ENCODE results near the gene SRSF6.
"Not testable (repeated sequence)": the region's sequence is repeated elsewhere in the genome, so short reads cannot be mapped to it uniquely, and the experiment has no call there.

SRSF6 gene
- 314 reads per million, percentile 96 among the genes with 10 or more reads in this experiment for total RNA-seq

DNA sequence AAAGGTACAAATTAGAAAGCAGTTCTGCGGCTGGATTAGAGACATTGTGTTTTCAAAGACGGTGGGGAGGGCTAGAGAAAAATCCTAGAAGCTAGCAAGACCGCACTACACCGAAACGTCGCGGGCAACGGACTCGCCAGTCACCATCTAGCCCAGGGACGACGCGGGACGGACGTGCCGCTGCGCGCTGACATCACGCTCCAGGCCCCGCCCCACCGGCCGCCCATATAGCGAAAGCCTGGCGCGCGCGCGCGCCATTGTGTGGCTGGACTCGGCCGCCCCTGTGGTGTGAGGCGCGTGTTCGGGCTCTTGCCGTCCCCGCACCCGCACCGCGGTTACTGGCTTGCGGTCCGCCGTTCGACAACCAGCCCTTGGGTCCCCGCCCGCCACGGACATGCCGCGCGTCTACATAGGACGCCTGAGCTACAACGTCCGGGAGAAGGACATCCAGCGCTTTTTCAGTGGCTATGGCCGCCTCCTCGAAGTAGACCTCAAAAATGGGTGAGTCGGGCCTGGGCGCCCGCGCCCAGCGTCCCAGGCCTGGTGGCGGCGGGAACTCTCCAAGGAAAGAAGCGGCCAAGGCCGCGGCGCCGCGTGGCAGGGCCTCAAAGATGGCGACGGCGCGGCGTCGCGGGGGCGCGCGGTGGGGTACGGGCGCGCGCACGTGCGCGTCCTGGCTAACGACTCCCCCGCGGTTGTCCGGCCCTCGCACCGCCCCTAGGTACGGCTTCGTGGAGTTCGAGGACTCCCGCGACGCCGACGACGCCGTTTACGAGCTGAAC lies at the start of gene SRSF6:
SRSF6 (plus strand) TSS at position 257 of the 782 bp plus-strand sequence; CDS start at position 395, 138 bp downstream.
- DNase-seq = peak; percentile 87

DNA sequence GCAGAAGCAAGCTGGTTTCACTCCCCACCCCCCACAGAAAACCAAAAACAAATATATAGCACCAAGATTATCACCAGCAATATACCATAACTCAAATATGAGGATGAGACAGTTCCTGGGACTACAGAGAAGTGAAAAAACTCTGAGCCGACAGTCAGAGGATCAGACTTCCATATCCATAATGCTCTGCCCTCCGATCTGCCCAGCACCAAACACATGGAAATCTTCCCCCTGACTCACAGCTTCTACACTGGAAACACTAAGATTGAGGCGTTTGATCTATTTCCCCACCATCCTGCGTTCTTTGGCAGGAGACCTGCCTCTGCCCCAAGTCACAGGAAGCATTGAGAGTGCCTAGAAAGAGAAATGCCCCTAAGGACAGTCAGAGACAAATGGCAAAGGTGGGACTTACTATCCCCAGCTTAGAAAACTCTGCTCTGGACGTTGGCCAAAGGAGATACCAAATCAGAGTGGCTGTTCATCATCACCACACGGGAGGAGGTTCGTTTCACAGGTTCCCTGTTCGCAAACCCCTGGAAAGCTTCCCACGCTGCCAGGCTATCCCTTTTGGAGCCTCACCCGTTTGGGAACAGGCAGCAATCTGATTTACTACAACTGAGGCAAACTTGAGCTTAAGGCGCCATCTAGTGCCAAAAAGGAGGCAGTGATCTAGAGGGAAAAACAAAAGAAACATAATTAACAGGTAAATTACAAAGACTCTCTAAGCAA lies 48.7 kb upstream of the SRSF6 start:
- no peak for DNase-seq

DNA sequence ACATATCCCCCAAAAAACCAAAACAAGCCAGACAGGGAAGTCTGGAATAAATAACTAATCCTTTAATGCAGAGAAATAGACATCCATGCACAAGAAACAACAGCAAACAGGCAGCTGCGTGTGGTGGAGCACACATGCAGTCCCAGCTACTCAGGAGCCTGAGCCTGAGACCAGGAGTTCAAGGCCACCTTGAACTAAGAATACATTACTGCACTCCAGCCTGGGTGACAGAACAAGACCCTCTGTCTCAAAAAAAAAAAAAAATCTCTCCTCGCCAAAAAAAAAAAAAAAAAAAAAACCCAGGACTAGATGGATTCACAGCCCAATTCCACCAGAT lies 48.2 kb upstream of the SRSF6 start:
- no peak for DNase-seq

GRCh38 chr20:43415661-43416430 lies 41.9 kb upstream of the SRSF6 start:
- DNase-seq = no peak

DNA sequence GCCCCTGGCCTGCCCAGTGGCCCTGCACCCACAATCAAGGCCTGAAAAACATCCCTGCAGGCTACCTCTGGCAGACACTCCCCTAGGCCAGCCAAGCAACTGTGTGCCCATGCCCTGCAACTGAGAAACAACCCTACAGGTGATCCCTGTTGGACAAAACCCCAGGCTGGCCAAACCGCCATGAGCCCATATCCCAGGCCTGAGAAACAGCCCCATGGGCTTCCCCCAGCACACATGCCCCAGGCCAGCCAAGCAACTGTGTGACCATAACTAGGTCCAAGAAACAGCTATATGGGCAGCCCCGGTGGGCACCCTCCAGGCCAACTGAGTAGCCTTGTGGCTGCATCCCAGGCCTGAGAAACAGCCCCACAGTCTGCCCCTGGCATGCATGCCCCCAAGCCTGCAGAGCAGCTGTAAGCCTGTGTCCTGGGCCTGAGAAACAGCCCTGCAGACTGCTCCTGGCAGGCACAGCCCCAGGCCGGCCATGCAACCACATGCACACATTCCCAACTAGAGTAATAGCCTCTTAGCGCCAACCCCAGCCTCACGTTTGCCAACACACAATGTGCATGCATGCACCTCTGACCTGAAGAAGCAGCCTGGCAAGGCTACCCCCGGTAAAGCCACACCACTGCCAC lies 41.0 kb upstream of the SRSF6 start:
- no peak for DNase-seq

- DNase-seq = no peak
These were observed 37.5 kb upstream of the SRSF6 start for GRCh38 chr20:43420192-43420591.

DNA sequence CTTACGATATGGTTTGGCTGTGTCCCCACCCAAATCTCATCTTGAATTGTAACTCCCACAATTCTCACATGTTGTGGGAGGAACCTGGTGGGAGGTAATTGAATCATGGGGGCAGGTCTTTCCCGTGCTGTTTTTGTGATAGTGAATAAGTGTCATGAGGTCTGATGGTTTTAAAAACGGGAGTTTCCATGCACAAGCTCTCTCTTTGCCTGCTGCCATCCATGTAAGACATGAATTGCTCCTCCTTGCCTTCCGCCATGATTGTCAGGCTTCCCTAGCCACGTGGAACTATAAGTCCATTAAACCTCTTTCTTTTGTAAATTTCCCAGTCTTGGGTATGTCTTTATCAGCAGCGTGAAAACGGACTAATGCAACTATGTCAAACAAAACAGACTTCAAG lies 36.8 kb upstream of the SRSF6 start:
- not testable (repeated sequence) for DNase-seq

- no peak for DNase-seq
These were observed 31.5 kb upstream of the SRSF6 start for GRCh38 chr20:43426172-43426571.

DNA sequence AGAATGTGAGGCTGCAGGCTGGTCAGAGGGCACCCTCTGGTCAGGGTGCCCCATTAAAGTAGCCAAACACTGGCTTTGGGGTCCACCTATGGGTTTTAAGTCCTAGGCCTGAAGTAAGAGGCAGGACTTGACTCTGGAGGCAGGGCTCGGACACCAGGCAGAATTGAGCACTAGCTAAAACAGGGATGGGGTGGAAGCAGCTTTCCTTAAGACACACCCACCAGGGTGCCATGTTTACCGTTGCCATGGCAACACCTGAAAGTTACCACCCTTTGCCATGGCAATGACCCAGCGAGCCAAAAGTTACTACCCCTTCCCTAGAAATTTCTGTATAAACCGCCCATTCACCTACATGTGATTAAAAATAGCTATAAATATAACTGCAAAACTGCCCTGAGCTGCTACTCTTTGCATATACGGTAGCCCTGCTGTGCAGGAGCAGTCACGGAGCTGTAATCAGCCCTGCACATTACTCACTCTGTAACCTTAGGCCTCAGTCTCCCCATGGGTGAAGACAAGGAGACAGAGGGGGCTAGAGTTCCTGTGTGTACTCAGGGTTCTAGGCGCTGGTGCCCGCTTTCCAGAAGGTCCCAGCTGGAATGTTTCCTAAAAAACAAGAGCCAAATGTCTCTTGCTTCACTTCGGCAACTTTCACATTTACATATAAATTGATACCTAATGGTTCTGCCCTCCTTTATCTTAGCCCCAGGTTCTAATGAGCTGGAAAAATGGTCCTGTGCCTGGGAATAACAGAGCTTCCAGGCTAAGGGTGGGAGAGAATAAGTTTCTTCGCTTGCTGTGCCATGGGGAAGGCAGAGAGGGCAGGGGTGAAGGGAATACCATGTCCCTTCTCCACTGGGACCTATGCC lies 27.2 kb upstream of the SRSF6 start:
- DNase-seq = no peak

DNA sequence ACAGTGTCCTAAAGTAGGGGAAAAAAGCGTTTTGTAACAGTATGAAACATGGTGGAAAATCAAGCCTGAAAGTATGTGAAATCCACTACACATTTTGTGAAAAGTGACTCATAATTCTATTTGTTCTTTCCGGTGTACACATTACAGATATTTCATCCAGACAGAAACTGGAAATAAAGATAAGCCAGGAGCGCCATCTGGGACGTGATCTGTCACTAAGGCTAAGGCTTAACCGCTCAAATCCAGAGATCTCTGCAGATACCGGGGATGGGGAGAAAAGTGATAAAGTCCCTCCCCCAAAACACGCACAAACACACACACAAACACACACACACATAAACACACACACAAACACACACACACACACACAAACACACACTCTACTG lies 26.6 kb upstream of the SRSF6 start:
- DNase-seq = no peak

- no peak for DNase-seq
These were observed 25.2 kb upstream of the SRSF6 start for GRCh38 chr20:43432498-43432897.

DNA sequence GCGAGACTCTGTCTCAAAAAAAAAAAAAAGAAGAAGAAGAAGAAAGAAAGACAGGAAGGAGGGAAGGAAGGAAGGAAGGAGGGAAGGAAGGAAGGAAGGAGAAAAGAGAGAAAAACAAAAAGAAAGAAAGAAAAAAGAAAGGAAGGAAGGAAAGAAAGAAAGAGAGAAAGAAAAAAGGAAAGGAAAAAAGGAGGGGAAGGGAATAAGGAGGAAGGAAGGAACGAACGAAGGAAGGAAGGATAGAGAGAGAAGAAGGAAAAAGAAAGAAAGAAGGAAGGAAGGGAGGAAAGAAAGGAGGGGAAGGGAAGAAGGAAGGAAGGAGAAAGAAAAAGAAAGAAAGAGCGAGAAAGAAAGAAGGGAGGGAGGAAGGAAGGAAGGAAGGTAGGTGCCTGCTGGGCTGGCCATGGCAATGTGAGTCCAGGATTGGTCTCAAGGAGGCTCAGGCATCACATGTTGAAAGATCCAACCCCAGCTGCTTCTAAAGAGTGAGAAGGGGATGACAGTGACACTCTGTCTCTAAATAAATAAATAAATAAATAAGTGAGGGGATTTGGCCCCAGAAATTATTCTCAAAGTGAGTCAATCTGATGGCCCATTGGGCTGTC lies 24.3 kb upstream of the SRSF6 start:
- no peak for DNase-seq

DNA sequence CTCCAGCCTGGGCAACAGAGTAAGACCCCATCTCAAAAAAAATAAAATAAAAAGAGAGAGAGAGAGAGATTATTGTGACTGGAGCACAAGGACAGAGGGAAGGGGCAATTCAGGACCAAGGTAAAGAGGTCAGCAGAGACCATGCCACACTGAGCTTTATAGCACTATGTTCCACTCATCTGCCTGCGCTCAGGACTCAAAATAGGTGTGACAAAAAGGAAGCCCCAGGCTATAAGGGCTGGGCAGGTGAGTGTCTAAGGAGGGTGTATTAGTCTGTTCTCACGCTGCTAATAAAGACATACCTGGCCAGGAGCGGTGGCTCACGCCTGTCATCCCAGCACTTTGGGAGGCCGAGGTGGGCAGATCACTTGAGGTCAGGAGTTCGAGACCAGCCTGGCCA lies 23.1 kb upstream of the SRSF6 start:
- no peak for DNase-seq

DNA sequence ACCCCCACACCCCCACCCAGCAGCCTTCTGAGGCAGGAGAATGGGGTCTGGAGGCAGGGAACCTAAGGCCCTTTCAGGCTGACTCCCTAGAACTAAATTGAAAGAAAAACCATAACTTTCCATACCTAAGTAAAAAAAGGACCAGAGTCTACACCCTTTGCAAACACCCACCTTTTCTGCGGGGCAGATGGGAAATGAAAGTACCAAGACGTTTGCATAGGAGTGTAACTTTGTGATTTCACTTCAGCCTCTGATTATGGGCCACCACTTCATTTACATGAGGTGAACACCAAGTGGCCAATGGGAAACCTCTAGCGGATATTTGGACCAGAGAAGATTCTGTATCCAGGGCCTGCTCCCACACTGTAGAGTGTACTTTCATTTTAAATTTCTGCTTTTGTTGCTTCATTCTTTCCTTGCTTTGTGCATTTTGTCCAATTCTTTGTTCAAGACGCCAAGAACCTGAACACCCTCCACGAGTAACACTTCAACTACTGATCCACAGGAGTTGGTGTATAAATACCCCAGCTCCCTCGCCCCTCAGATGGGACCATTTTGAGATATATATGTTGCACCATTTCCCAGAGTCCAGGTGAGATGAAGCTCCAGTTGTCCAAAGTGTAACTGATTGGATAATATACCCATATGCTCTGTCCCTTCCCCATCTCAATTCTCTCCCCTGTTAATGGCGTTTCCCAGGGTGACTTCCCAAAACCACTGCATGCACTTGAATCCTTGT lies 18.9 kb upstream of the SRSF6 start:
- DNase-seq = no peak

DNA sequence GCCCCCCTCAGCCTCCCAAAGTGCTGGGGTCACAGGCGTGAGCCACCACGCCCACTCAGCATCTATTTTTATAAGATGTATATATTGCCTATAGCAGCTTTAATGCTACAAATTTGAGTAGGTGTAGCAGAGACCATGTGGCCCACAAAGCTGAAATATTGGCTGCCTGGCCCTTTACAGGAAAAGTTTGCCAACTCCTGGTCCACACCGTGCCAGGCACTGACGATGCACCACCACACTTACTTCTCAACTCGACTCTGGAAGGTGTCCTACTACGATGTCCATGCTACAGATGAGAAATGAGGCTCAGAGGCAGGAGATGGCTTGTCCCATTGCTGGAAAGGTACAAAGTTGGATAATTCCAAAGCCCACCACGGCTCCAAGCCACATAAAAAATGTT lies 17.2 kb upstream of the SRSF6 start:
- no peak for DNase-seq

- no peak for DNase-seq
These were observed 15.3 kb upstream of the SRSF6 start for GRCh38 chr20:43442282-43442880.

GRCh38 chr20:43444107-43444506 lies 13.6 kb upstream of the SRSF6 start:
- DNase-seq = no peak

DNA sequence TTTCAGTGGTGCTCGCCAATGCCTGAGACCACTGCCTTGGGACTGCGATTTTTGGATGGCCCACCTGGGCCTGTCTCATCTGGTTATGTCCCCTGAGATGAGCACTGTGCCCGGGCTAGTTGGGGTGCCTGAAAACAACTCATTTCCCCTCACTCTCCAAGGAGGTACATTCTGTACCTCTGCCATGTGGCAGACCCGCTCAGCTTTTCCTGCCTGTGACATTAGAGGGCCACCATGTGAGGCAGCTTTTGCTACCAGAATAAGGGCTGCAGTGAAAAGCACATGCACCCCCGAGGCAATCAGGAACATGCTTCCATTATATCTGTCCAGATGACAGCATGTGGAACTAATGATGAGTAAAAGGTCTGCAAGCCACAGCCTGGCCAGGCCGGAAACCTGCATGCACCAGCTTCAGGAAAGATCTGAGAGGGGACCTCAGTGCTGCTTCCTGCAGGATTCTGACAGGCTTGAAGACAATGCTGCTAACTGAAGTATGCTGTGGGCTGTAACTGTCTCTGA lies 11.3 kb upstream of the SRSF6 start:
- DNase-seq = no peak

DNA sequence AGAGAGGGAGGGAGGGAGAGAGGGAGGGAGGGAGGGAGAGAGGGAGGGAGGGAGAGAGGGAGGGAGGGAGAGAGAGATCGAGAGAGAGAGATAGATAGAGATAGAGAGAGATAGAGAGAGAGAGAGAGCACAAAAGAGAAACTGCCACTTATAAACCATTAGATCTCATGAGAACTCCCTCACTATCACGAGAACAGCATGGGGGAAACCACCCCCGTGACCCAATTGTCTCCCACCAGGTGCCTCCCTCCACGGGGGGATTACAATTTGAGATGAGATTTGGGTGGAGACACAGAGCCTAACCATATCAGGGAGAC lies 9.3 kb upstream of the SRSF6 start:
- not testable (repeated sequence) for DNase-seq
